GM23248 (cell line): Measurements from ENCODE around the gene SACS.

Experiments used
- EZH2 ChIP-seq: fragments of 200-600 bp; sonication (generic); IDR thresholded peaks from 2 replicates; pipeline ENCODE4 v1.6.1; 2018; ENCODE audit warnings: antibody characterized with exemption, mild to moderate bottlenecking; ENCODE audit not compliant: insufficient read depth, poor library complexity, severe bottlenecking
- EZH2phosphoT487 ChIP-seq: fragments of 200-600 bp; sonication (generic); IDR thresholded peaks from 2 replicates; pipeline ENCODE4 v1.6.1; 2018; ENCODE audit warnings: antibody characterized with exemption, moderate library complexity, mild to moderate bottlenecking, low read depth; ENCODE audit not compliant: insufficient read depth

DNA sequence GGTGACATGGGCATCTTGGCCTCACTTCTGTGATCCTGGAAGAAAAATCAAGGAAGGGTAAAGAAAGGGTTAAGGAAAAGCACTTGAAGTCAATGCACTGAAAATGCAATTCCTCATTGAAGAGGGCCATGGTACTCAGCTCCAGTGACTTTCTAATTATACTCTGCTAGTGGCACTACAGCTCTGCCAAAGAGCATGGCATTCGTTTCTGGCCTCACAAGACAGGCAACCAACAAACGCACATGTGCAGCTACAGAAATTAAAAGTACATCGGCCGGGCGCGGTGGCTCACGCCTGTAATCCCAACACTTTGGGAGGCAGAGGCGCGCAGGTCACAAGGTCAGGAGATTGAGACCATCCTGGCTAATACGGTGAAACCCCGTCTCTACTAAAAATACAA lies 21.8 kb downstream of the SACS start:
- TF ChIP-seq EZH2phosphoT487 (no peak), EZH2 (no peak)
